Osteocyte (in vitro differentiated cells): ENCODE data around the gene PROKR1. TPM values are rescaled to one million over a fixed set of nuclear protein-coding genes. Genes with fewer than 3 reads are reported as not detected.

Source experiments
- DNase-seq: peaks from one replicate; pipeline ENCODE4 v3.0.0; 2021; ENCODE audit warnings: mixed read lengths; ENCODE audit not compliant: unreplicated experiment; ENCODE audit errors: extremely low spot score
- H3K27ac Mint-ChIP-seq: one replicate; pipeline ENCODE4 v1.8.0; 2021; ENCODE audit warnings: mild to moderate bottlenecking, mixed read lengths; ENCODE audit not compliant: unreplicated experiment
- H3K27me3 Mint-ChIP-seq: one replicate; pipeline ENCODE4 v1.8.0; 2021; ENCODE audit warnings: mixed read lengths; ENCODE audit not compliant: unreplicated experiment
- H3K36me3 Mint-ChIP-seq: one replicate; pipeline ENCODE4 v1.8.0; 2021; ENCODE audit warnings: mixed read lengths; ENCODE audit not compliant: unreplicated experiment
- H3K4me1 Mint-ChIP-seq: one replicate; pipeline ENCODE4 v1.8.0; 2021; ENCODE audit warnings: mixed read lengths; ENCODE audit not compliant: unreplicated experiment
- H3K4me3 Mint-ChIP-seq: one replicate; pipeline ENCODE4 v1.8.0; 2021; ENCODE audit warnings: mild to moderate bottlenecking, moderate library complexity, mixed read lengths; ENCODE audit not compliant: unreplicated experiment
- H3K9me3 Mint-ChIP-seq: one replicate; pipeline ENCODE4 v1.8.0; 2021; ENCODE audit warnings: mixed read lengths; ENCODE audit not compliant: unreplicated experiment
- total RNA-seq: library from RNA; stranded (reverse); gene quantifications from 2 replicates; pipeline ENCODE4 v1.2.1, GENCODE V29; 2021
- TF ChIP-seq, protein P1 (sequence below): fragments of 200-600 bp; sonication (generic); IDR thresholded peaks from 2 replicates; pipeline ENCODE4 v1.5.0; 2021; ENCODE audit warnings: antibody characterized with exemption, mild to moderate bottlenecking, moderate library complexity

PROKR1 gene
- total RNA-seq, 1 donor from 2014 or later: not detected

DNA sequence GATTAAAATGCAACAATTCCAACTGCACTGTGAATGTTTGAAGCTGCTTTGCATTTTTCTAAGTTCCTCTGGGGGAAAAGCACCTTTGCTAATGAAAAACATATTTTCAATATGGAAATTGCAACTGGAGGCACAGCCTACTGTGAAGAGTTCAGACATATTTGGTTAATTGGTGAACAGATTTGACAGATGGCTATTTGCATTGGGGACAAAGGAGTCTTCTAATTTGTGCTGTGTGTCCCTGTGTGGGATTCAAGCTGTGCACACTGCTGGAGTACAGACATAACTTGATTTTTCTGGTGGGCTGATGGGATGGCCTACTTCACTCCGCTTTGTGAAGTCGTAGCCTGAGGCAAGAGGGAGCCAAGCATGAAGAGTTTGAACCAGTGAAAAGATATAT lies 50.6 kb downstream of the PROKR1 start:
- H3K27ac Mint-ChIP-seq: no peak overlapping the region

DNA sequence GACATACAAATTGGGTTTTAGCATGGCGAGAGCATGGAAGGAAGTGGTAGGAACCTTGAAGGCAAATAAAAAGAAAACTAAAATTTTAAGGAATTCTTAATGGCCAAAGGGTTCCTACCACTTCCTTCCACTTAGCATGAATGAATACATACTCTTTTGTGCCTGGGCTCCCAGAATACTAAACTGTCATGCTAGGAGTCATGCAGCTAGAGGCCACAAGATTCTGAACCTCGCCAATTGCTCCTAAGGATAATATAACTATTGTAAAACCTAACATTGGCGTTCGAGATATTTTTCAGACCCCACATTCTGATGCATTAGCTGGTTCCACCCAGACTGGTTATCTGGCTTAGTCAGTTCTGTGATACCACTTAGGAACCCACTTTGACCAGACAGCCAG lies 52.6 kb downstream of the PROKR1 start:
- Mint-ChIP-seq H3K4me1 (no peaks in the 10 kb centered on the region), H3K36me3 (no peaks in the 10 kb centered on the region), H3K27ac (no peak overlapping the region), H3K4me3 (no peak overlapping the region), H3K27me3 (peaks cover 46% of the 10 kb centered on the region), H3K9me3 (peaks cover 12% of the 10 kb centered on the region)
- DNase-seq: no peak
- TF ChIP-seq, protein P1, sequence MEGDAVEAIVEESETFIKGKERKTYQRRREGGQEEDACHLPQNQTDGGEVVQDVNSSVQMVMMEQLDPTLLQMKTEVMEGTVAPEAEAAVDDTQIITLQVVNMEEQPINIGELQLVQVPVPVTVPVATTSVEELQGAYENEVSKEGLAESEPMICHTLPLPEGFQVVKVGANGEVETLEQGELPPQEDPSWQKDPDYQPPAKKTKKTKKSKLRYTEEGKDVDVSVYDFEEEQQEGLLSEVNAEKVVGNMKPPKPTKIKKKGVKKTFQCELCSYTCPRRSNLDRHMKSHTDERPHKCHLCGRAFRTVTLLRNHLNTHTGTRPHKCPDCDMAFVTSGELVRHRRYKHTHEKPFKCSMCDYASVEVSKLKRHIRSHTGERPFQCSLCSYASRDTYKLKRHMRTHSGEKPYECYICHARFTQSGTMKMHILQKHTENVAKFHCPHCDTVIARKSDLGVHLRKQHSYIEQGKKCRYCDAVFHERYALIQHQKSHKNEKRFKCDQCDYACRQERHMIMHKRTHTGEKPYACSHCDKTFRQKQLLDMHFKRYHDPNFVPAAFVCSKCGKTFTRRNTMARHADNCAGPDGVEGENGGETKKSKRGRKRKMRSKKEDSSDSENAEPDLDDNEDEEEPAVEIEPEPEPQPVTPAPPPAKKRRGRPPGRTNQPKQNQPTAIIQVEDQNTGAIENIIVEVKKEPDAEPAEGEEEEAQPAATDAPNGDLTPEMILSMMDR: no peak

More for the DNA sequence above, 50.6 kb downstream of the PROKR1 start:
- Mint-ChIP-seq H3K4me3 (no peak overlapping the region), H3K27me3 (peaks cover 40% of the 10 kb centered on the region), H3K9me3 (peaks cover 4% of the 10 kb centered on the region), H3K36me3 (no peaks in the 10 kb centered on the region), H3K4me1 (no peaks in the 10 kb centered on the region)
- DNase-seq: no peak
- TF ChIP-seq, protein P1: no peak

GRCh38 chr2:68696554-68696953 lies 53.2 kb downstream of the PROKR1 start:
- H3K36me3 Mint-ChIP-seq: no peaks in the 10 kb centered on the region
- TF ChIP-seq, protein P1: no peak

DNA sequence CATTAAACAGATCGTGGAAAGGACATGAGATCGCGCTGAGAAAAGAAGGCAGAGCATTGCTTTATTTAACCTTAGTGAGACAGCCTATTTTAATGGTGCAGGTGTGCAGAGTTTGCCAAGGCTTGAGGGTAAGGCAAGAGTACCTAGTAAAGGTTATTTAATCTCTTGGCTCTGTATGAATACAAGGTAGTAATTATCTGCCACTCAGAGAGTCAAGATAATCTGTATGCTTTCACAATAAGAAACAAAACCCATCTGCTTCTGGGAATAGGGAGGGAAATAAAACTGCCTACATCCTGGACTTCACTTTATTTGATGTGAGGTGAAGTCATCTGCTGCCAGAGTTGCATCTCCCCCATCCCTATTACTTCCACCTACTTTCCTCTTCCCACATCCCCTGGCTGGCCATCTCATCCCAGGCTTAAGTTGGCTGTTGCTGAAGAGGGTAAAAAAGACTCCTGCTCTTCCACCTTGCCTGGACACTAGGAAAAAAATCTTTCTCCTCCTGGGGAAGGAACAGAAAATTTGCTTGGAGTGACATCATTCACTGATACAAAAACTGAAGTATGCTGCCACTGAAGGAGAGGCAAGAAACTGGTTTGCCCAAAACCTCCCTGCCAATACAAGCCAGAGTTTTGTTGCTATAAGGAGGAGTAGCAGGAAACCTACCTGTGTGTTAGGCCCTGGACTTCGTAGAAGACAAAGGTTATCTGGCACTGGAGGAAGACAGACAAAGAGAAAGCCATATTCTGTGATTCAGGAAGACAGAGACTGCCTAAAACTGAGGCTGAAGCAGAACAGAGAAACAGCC lies 55.4 kb downstream of the PROKR1 start:
- DNase-seq: no peak
- no peaks in the 10 kb centered on the region for H3K36me3 Mint-ChIP-seq
- H3K27me3 Mint-ChIP-seq: peaks cover 53% of the 10 kb centered on the region
- no peak overlapping the region for H3K27ac Mint-ChIP-seq
- TF ChIP-seq, protein P1: no peak
- H3K4me1 Mint-ChIP-seq: no peaks in the 10 kb centered on the region
- H3K4me3 Mint-ChIP-seq: no peak overlapping the region
- peaks cover 12% of the 10 kb centered on the region for H3K9me3 Mint-ChIP-seq

More at GRCh38 chr2:68696554-68696953, 53.2 kb downstream of the PROKR1 start:
- Mint-ChIP-seq H3K9me3 (peaks cover 12% of the 10 kb centered on the region), H3K4me3 (no peak overlapping the region), H3K27ac (no peak overlapping the region), H3K4me1 (no peaks in the 10 kb centered on the region), H3K27me3 (peaks cover 45% of the 10 kb centered on the region)
- no peak for DNase-seq

DNA sequence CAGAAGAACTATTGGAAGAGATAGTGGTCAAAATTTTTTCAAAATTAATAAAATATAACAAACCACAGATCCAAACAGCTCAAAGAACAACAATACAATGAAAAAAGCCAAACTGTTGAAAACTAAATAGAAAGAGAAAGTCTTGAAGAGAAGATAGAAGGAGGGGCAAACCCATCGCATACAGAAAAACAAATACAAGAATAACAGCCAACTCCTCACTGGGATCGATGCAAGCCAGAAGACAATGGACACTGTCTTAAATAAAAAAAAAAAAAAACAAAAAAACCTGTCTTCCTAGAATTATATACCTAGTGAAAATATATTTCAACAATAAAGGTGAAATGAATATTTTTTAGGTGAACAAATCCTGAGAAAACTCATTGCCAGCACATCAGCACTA lies 57.2 kb downstream of the PROKR1 start:
- no peak for DNase-seq
- Mint-ChIP-seq H3K9me3 (peaks cover 12% of the 10 kb centered on the region), H3K36me3 (no peaks in the 10 kb centered on the region), H3K4me1 (no peaks in the 10 kb centered on the region), H3K27me3 (peaks cover 53% of the 10 kb centered on the region), H3K4me3 (no peak overlapping the region), H3K27ac (no peak overlapping the region)
- TF ChIP-seq, protein P1: no peak
